Adipocyte (in vitro differentiated cells): ENCODE measurements around the gene NOVA2.

Experiments used
- DNase-seq: peaks from one replicate; pipeline ENCODE4 v3.0.0-alpha.2; 2015; ENCODE audit warnings: low read depth
- H3K27me3 ChIP-seq: replicated peaks from 2 replicates; pipeline ENCODE4 v1.7.0; 2013; ENCODE audit warnings: mild to moderate bottlenecking, low read length, moderate library complexity; ENCODE audit not compliant: control insufficient read depth, insufficient read depth
- H3K36me3 ChIP-seq: 2 replicates; pipeline ENCODE4 v1.7.0; 2013; ENCODE audit warnings: low read length, mild to moderate bottlenecking, moderate library complexity; ENCODE audit not compliant: control insufficient read depth, insufficient read depth, severe bottlenecking
- H3K4me1 ChIP-seq: 2 replicates; pipeline ENCODE4 v1.7.0; 2013; ENCODE audit warnings: mild to moderate bottlenecking, low read length, moderate library complexity; ENCODE audit not compliant: control insufficient read depth, insufficient read depth
- H3K4me3 ChIP-seq: 2 replicates; pipeline ENCODE4 v1.7.0; 2013; ENCODE audit warnings: mild to moderate bottlenecking, low read length, moderate library complexity
- H3K9ac ChIP-seq: 2 replicates; pipeline ENCODE4 v1.7.0; 2013; ENCODE audit warnings: mild to moderate bottlenecking, low read length, moderate library complexity
- H3K9me3 ChIP-seq: 2 replicates; pipeline ENCODE4 v1.7.0; 2013; ENCODE audit warnings: mild to moderate bottlenecking, low read length, moderate library complexity; ENCODE audit not compliant: control insufficient read depth

NOVA2 gene

DNA sequence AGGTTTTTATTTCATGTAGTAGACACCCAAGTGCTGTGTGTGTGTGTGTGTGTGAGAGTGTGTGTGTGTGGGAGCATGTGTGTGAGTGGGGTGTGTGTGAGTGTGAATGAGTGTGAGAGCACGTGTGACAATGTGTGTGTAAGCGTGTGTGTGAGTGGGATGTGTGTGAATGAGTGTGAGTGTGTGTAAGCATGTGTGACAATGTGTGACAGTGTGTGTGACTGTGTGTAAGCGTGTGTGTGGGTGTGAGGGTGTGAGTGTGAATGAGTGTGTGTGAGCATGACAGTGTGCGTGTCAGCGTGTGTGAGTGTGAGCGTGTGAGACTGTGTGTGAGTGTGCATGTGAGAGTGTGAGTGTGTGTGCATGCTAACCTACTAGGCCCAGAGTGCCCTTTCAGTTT lies 15.3 kb downstream of the NOVA2 start:
- Histone ChIP-seq H3K4me3 (no peak overlapping the region), H3K36me3 (no peaks in the 10 kb centered on the region), H3K27me3 (peaks cover 41% of the 10 kb centered on the region)

DNA sequence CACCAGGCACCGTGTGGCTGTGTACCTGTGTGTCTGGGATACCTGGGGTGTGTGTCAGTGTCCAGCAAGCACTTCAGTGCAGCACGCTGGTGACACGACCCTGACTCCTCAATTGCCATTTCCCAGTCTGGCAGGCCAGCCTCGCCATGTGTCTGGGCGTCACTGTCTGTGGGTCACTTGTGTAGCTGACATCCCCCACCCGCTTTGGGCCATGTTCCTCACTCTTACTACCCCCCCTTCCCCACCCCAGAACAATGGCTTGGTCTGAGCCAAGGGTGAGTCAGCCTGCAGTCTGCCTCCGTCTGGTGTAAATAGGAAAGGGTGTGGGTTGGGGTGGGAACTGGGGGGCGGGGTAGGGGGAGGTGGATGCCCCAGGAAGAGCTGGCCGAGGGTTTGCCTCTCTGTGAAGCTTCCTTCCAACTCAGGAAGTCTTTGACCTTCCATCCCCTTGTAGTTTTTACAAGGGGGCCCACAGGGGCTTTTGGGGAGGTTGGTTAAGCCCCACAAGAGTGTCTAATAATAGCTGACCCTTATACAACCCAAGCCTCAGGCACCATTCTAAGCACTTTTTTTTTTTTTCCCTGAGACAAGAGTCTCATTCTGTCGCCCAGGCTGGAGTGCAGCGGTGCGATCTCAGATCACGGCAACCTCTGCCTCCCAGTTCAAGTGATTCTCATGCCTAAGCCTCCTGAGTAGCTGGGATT lies 17.6 kb downstream of the NOVA2 start:
- Histone ChIP-seq H3K36me3 (no peaks in the 10 kb centered on the region), H3K9me3 (no peaks in the 10 kb centered on the region), H3K4me3 (no peak overlapping the region), H3K27me3 (peaks cover 33% of the 10 kb centered on the region), H3K9ac (no peak overlapping the region), H3K4me1 (peaks cover 7% of the 10 kb centered on the region)
- DNase-seq = no peak

More for the DNA sequence above, 15.3 kb downstream of the NOVA2 start:
- Histone ChIP-seq H3K4me1 (no peaks in the 10 kb centered on the region), H3K9ac (no peak overlapping the region), H3K9me3 (no peaks in the 10 kb centered on the region)
- DNase-seq = no peak

DNA sequence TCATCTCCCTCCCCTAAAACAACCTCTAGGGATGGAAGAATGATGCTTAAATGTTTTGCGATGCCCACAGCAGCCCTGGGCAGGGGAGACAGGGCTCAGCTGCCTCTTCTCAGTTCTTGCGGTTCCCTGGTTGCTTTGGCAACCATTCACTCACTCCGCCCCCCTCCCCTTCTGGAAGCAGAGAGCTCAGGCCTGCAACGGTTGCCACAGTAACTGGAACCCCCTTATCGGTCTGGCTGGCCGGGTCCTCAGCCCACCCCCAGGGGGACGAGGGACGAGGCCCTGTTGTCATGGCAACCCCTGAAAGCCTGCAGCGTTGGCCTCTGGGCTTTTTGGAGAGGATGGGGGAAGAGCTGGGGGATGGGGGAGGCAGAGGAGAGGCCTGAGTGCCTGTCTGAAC lies 19.5 kb downstream of the NOVA2 start:
- DNase-seq = no peak
- H3K9me3 ChIP-seq = no peaks in the 10 kb centered on the region
- no peak overlapping the region for H3K4me3 ChIP-seq
- peaks cover 26% of the 10 kb centered on the region for H3K27me3 ChIP-seq
- no peak overlapping the region for H3K9ac ChIP-seq
- H3K4me1 ChIP-seq = peaks cover 7% of the 10 kb centered on the region
- H3K36me3 ChIP-seq = no peaks in the 10 kb centered on the region

DNA sequence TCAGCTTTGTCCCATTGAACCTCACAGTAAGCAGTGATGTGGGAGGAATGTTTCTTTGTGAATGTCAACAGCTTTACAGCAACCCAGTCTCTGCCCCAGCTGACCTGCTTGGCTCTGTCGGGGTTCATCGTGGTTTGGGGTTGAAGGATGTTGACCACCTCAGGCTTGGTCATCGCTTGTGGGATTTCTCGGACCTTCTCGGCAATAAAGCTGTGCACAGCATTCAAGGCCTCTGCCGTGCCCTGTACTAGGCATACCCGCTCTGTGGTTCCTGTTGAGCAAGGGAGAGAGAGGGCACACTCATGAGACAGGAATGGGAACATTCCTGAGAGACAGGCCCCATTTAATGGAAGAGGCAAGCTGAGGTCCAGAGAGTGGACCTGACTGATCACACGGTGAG lies 20.0 kb downstream of the NOVA2 start:
- H3K9me3 ChIP-seq = no peaks in the 10 kb centered on the region
- DNase-seq = no peak
- H3K9ac ChIP-seq = no peak overlapping the region
- peaks cover 21% of the 10 kb centered on the region for H3K27me3 ChIP-seq
- no peak overlapping the region for H3K4me3 ChIP-seq
- H3K36me3 ChIP-seq = no peaks in the 10 kb centered on the region
- H3K4me1 ChIP-seq = peaks cover 7% of the 10 kb centered on the region

DNA sequence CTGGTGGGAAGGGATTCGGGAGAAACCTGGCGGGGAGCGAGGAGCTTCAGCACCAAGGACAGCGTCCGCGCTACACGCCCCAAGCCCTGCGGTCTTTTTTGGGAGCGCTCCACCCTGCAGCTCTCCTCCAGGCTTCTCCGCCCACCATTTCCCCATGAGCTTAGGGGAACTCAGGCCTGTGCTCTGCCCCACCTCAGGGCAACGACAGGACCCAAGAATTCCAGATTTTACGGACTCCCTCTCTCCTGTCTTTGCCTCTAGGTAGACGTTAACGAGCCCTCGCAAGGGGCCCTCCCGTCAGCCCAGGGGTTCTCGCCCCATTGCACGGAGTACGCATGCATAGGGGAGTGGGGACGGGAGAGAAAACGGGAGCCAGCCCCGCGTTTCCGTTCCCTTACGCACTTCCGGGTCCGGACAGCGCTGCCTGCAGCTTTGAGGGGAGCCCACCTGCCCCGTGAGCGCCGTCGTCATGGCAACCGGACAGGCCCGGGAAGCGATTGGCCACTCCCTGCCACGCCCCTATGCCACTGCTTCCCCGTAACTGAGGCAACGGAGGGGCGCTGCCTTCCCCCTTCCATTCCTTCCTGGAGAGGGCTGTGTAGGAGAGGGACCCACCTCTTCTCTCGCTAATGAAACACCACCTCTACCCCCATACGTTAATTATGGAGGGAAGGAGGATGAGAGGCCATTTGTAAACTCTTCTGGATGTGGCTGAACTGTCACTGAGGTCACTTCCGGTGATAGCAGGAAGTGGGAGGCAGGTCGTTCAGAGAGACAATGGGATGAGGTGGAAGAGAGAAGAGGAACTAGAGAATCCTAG lies 20.8 kb downstream of the NOVA2 start:
- peak; percentile 67 for DNase-seq
- Histone ChIP-seq H3K36me3 (no peaks in the 10 kb centered on the region), H3K27me3 (peaks cover 14% of the 10 kb centered on the region), H3K4me3 (peak overlapping the region; percentile 76), H3K9me3 (no peaks in the 10 kb centered on the region), H3K9ac (no peak overlapping the region), H3K4me1 (peaks cover 7% of the 10 kb centered on the region)

DNA sequence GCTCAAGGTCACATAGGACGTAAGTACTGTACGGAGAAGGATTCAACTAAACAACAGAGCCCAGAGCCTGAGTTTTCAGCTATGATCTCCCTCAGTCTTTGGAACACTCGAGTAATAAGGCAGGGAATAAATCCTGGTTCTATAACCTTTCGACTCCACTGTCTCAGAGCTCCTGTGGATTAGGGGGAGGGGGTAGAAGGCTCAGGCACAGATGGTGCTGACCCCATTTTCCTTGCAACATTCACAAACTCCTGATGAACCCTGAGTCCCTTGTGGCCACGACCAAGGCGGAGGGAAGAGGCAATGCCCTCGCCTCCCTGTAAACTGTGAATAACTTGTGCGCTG lies 21.4 kb downstream of the NOVA2 start:
- H3K4me3 ChIP-seq = no peak overlapping the region
- H3K4me1 ChIP-seq = peaks cover 7% of the 10 kb centered on the region
- no peaks in the 10 kb centered on the region for H3K9me3 ChIP-seq
- H3K36me3 ChIP-seq = no peaks in the 10 kb centered on the region
- H3K9ac ChIP-seq = no peak overlapping the region
- peaks cover 14% of the 10 kb centered on the region for H3K27me3 ChIP-seq
- no peak for DNase-seq

DNA sequence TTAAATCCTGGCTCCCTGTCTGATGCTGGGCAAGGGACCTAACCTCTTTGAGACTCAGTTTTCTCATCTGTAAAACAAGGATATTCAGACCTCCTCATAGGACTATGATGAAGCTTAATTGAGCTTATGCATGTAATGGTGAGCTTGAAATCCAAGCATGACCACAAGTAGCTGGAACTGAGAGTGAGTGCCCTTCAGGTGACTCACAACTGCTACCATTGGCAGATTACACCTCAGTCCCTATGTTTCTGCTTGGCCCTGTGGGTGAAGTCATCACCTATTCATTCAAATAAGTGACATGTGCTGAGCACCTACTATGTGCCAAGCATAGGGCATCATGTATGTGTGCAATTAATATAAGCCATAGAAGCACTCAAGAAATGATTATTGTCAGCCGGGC lies 25.7 kb downstream of the NOVA2 start:
- H3K9ac ChIP-seq = no peak overlapping the region
- H3K27me3 ChIP-seq = peaks cover 27% of the 10 kb centered on the region
- H3K4me1 ChIP-seq = peaks cover 4% of the 10 kb centered on the region
- no peaks in the 10 kb centered on the region for H3K36me3 ChIP-seq
- no peaks in the 10 kb centered on the region for H3K9me3 ChIP-seq
- DNase-seq = no peak
- H3K4me3 ChIP-seq = no peak overlapping the region

- Histone ChIP-seq H3K9ac (no peak overlapping the region), H3K36me3 (no peaks in the 10 kb centered on the region), H3K9me3 (peaks cover 7% of the 10 kb centered on the region), H3K27me3 (peaks cover 64% of the 10 kb centered on the region), H3K4me1 (no peaks in the 10 kb centered on the region), H3K4me3 (no peak overlapping the region)
- DNase-seq = no peak
Observed at GRCh38 chr19:45940515-45940805, 33.2 kb downstream of the NOVA2 start.

- DNase-seq = no peak
- no peaks in the 10 kb centered on the region for H3K4me1 ChIP-seq
- no peak overlapping the region for H3K4me3 ChIP-seq
- H3K27me3 ChIP-seq = peaks cover 63% of the 10 kb centered on the region
- H3K9me3 ChIP-seq = peaks cover 7% of the 10 kb centered on the region
- no peak overlapping the region for H3K9ac ChIP-seq
- no peaks in the 10 kb centered on the region for H3K36me3 ChIP-seq
Observed at GRCh38 chr19:45939792-45940514, 33.7 kb downstream of the NOVA2 start.

DNA sequence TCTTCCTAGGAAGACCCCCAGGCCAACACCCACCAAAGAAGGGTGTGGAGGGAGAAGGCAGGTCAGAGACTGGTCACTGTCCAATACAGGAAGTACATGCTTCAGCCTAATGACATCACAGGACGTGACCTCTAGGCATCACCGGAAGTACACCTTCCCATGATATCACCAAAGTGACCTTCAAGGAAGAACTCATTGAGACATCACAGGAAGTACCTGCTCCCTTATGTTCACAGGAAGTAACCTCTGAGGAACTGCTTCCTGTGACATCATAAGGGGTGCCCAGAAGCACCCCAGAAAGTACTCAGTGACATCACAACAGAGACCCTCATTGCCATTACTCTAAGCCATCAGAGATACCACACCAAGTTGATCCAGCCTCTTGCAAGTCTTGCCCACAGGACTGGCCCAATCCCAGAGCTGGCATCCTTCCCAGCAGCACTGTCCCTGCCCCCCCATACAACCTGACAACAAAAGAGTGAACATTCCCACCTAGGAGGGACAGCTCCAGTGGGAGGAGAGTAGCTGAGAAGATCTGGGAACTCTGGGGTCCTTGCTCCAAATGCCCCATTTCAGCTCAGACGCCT lies 34.8 kb downstream of the NOVA2 start:
- H3K9ac ChIP-seq = no peak overlapping the region
- H3K9me3 ChIP-seq = peaks cover 7% of the 10 kb centered on the region
- no peaks in the 10 kb centered on the region for H3K4me1 ChIP-seq
- H3K36me3 ChIP-seq = no peaks in the 10 kb centered on the region
- DNase-seq = no peak
- peaks cover 60% of the 10 kb centered on the region for H3K27me3 ChIP-seq
- H3K4me3 ChIP-seq = no peak overlapping the region

DNA sequence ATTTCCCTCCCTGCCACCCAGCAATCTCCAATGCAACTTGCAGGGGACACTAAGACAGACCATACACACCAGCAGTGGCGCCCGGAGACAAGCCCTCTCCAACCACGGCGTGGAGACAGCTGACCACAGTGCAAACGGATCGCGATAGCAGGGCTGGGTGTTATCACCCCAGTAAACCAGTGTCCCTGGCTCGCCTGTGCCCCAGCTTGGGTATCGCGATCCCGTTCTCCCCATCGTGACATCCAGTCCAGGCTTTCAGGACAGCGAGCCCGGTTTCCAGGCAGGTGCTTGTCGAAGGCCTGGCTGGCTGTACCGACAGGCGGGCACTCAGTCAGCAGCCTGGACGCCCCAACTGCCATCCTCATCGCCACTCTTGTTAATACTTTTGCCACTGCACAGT lies 38.4 kb downstream of the NOVA2 start:
- H3K4me1 ChIP-seq = no peaks in the 10 kb centered on the region
- H3K36me3 ChIP-seq = no peaks in the 10 kb centered on the region
- no peak for DNase-seq
- peaks cover 7% of the 10 kb centered on the region for H3K9me3 ChIP-seq
- H3K9ac ChIP-seq = no peak overlapping the region
- no peak overlapping the region for H3K4me3 ChIP-seq
- peaks cover 68% of the 10 kb centered on the region for H3K27me3 ChIP-seq
